HEK293 (cell line): ENCODE measurements around the gene C22orf39.

Source experiments
- ZNF560 ChIP-seq: fragments of 450-650 bp; formaldehyde crosslinking; IDR thresholded peaks from 2 replicates; pipeline ENCODE4 v1.5.1; 2017; ENCODE audit warnings: missing biosample characterization, missing genetic modification characterization, borderline replicate concordance
- ZNF629 ChIP-seq: fragments of 450-650 bp; formaldehyde crosslinking; IDR thresholded peaks from 2 replicates; pipeline ENCODE4 v1.5.1; 2017; ENCODE audit warnings: missing biosample characterization, missing genetic modification characterization
- TF ChIP-seq, protein P1 (sequence below): fragments of 450-650 bp; formaldehyde crosslinking; IDR thresholded peaks from 2 replicates; pipeline ENCODE4 v1.5.1; 2016; ENCODE audit warnings: missing biosample characterization, missing genetic modification characterization

DNA sequence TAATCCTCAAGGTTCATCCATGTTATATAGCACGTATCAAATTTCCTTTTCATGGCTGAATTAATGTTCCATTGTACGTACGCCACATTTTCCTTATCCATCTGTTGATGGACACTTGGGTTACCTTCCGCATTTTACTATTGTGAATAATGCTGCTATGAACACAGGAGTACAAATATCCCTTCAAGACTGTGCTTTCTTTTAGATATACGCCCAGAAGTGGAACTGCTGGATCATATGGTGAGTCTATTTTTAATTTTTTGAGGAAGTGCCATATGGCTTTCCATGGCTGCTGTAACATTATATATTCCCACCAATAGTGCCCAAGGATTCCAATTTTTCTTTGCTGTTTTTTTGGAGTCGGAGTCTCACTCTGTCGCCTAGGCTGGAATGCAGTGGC, 9.2 kb downstream of the C22orf39 start:
- TF ChIP-seq ZNF629 (tag by site-specific recombination), result no peak
- no peak for TF ChIP-seq ZNF560 (tag by site-specific recombination)
- TF ChIP-seq, protein P1, sequence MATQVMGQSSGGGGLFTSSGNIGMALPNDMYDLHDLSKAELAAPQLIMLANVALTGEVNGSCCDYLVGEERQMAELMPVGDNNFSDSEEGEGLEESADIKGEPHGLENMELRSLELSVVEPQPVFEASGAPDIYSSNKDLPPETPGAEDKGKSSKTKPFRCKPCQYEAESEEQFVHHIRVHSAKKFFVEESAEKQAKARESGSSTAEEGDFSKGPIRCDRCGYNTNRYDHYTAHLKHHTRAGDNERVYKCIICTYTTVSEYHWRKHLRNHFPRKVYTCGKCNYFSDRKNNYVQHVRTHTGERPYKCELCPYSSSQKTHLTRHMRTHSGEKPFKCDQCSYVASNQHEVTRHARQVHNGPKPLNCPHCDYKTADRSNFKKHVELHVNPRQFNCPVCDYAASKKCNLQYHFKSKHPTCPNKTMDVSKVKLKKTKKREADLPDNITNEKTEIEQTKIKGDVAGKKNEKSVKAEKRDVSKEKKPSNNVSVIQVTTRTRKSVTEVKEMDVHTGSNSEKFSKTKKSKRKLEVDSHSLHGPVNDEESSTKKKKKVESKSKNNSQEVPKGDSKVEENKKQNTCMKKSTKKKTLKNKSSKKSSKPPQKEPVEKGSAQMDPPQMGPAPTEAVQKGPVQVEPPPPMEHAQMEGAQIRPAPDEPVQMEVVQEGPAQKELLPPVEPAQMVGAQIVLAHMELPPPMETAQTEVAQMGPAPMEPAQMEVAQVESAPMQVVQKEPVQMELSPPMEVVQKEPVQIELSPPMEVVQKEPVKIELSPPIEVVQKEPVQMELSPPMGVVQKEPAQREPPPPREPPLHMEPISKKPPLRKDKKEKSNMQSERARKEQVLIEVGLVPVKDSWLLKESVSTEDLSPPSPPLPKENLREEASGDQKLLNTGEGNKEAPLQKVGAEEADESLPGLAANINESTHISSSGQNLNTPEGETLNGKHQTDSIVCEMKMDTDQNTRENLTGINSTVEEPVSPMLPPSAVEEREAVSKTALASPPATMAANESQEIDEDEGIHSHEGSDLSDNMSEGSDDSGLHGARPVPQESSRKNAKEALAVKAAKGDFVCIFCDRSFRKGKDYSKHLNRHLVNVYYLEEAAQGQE (tag by site-specific recombination), result no peak
